Measurements from ENCODE around the gene FOSL1.
A peak's percentile ranks its signal among the peaks of the same experiment; 100 is the strongest.

Gene FOSL1

GRCh38 chr11:65921876-65922275 is 21.7 kb upstream of the FOSL1 start:
- no peak for TF ChIP-seq CTCF (IDR thresholded peaks at IDR 0.05; ENCODE audit: insufficient read depth, low read length, missing control alignments)
- no peak overlapping the region for H3K4me3 ChIP-seq (ENCODE audit: low read depth, low read length)
- CTCF ChIA-PET, result interaction anchor here (1.1 to 4.4 kb wide), 6 partner anchors 22 to 124 kb away, joined by 3 to 28 read pairs (median 5); partner anchors contain the start of genes CCDC85B and FIBP
- POLR2A ChIA-PET, result no interaction called here
- DNase-seq (ENCODE audit: low read depth, low spot score), result no peak

- no peak for TF ChIP-seq CTCF (IDR thresholded peaks at IDR 0.05; ENCODE audit: insufficient read depth, low read length, missing control alignments)
- no peak for DNase-seq (ENCODE audit: low read depth, low spot score)
- peak overlapping the region; percentile 83 for H3K4me3 ChIP-seq (ENCODE audit: low read depth, low read length)
- POLR2A ChIA-PET, result interaction anchor here (7.1 kb wide), 1 partner anchor 30 kb away, joined by 127 read pairs; the partner anchor contains the start of genes CCDC85B and FIBP
- CTCF ChIA-PET, result interaction anchor here (0.9 to 4.4 kb wide), 7 partner anchors 11 to 124 kb away, joined by 3 to 28 read pairs (median 4); partner anchors contain the start of genes CCDC85B and FIBP
Observed at GRCh38 chr11:65921033-65921555, 20.9 kb upstream of the FOSL1 start.

GRCh38 chr11:65920372-65920802 is 20.2 kb upstream of the FOSL1 start:
- POLR2A ChIA-PET, result interaction anchor here (0.9 to 7.1 kb wide), 2 partner anchors 21 to 30 kb away, joined by 3 to 127 read pairs; partner anchors contain the start of genes CCDC85B and FIBP
- DNase-seq (ENCODE audit: low read depth, low spot score), result no peak
- TF ChIP-seq CTCF (IDR thresholded peaks at IDR 0.05; ENCODE audit: insufficient read depth, low read length, missing control alignments), result no peak
- peak overlapping the region; percentile 83 for H3K4me3 ChIP-seq (ENCODE audit: low read depth, low read length)
- CTCF ChIA-PET, result interaction anchor here (0.9 to 4.4 kb wide), 4 partner anchors 12 to 36 kb away, joined by 3 to 28 read pairs (median 6); partner anchors contain the start of genes CCDC85B and FIBP

GRCh38 chr11:65919573-65920371 is 19.6 kb upstream of the FOSL1 start:
- DNase-seq (ENCODE audit: low read depth, low spot score), result no peak
- peak overlapping the region; percentile 83 for H3K4me3 ChIP-seq (ENCODE audit: low read depth, low read length)
- no peak for TF ChIP-seq CTCF (IDR thresholded peaks at IDR 0.05; ENCODE audit: insufficient read depth, low read length, missing control alignments)
- ChIA-PET POLR2A (interaction anchor here (0.9 to 7.1 kb wide), 2 partner anchors 21 to 29 kb away, joined by 3 to 127 read pairs; partner anchors contain the start of genes CCDC85B and FIBP), CTCF (interaction anchor here (1.4 to 4.4 kb wide), 3 partner anchors 12 to 35 kb away, joined by 3 to 28 read pairs (median 9); partner anchors contain the start of genes CCDC85B and FIBP)

GRCh38 chr11:65919141-65919572 is 19.0 kb upstream of the FOSL1 start, which contains the start of gene DRAP1:
Gene DRAP1, plus strand, starts transcription at chr11:65919426. Its CDS starts 76 bp downstream, at chr11:65919502.
- ChIA-PET POLR2A (interaction anchor here (0.9 to 7.1 kb wide), 2 partner anchors 20 to 28 kb away, joined by 3 to 127 read pairs; partner anchors contain the start of genes CCDC85B and FIBP), CTCF (interaction anchor here (2.1 to 4.4 kb wide), 3 partner anchors 30 to 35 kb away, joined by 9 to 28 read pairs (median 20); partner anchors contain the start of genes CCDC85B and FIBP)
- peak within 1 kb of the TSS; percentile 92 for H3K4me3 ChIP-seq (ENCODE audit: low read depth, low read length)
- no peak for TF ChIP-seq CTCF (IDR thresholded peaks at IDR 0.05; ENCODE audit: insufficient read depth, low read length, missing control alignments)
- peak; percentile 82 for DNase-seq (ENCODE audit: low read depth, low spot score)
